Measurements from ENCODE around the gene LGALS1. TPM values are rescaled to one million over a fixed set of nuclear protein-coding genes. Genes with fewer than 3 reads are reported as not detected.

Gene LGALS1
- polyA plus RNA-seq, 1 donor (not counting 4 experiments of a cell fraction or from before 2014, with no cell fraction given), result 2,086 TPM

- no peak for TF ChIP-seq EZH2 (IDR thresholded peaks at IDR 0.05; ENCODE audit: low read length)
- no peak for TF ChIP-seq CTCF (optimal IDR thresholded peaks at IDR 0.05 in 1 of 3, IDR thresholded peaks at IDR 0.05 in 1 of 3, conservative IDR thresholded peaks at IDR 0.05 in 1 of 3; ENCODE audit: extremely low read depth in 1 of 3, insufficient read depth in 2 of 3, low read length in 3 of 3)
- Histone ChIP-seq H3K4me2 (ENCODE audit: control insufficient read depth, extremely low read depth, insufficient read depth, low read depth, low read length) (no peak overlapping the region), H3K4me1 (ENCODE audit: control insufficient read depth, extremely low read depth, insufficient read depth, low read length) (peaks cover 22% of the 10 kb centered on the region), H3K9ac (ENCODE audit: control insufficient read depth, extremely low read depth, insufficient read depth, low read length) (no peak overlapping the region), H3K27me3 (ENCODE audit: control insufficient read depth, extremely low read depth, insufficient read depth, low read length) (no peaks in the 10 kb centered on the region), H2AFZ (ENCODE audit: control insufficient read depth, low read length) (no peak overlapping the region), H3K9me3 (ENCODE audit: control insufficient read depth, low read depth, low read length) (no peaks in the 10 kb centered on the region), H4K20me1 (ENCODE audit: control insufficient read depth, extremely low read depth, insufficient read depth, low read length) (no peaks in the 10 kb centered on the region), H3K4me3 (ENCODE audit: control insufficient read depth in 2 of 3, extremely low read depth in 1 of 3, insufficient read depth in 2 of 3, low read depth in 1 of 3, low read length in 3 of 3) (no peak overlapping the region), H3K36me3 (ENCODE audit: control insufficient read depth in 2 of 2, extremely low read depth in 1 of 2, insufficient read depth in 2 of 2, low read length in 2 of 2) (peaks cover 8 to 11% of the 10 kb centered on the region in 2 experiments), H3K27ac (ENCODE audit: control insufficient read depth, insufficient read depth, low read length) (no peak overlapping the region), H3K79me2 (ENCODE audit: control insufficient read depth, insufficient read depth, low read length) (peaks cover 2% of the 10 kb centered on the region), H3K9me1 (ENCODE audit: control insufficient read depth, extremely low read depth, insufficient read depth, low read length) (no peaks in the 10 kb centered on the region)
- dilution Hi-C loops (cut with MboI; ENCODE audit: extremely low pct_ligation_motif_present, low sequenced_read_pairs), result no loop called here
- no peak for FAIRE-seq
- DNase-seq (ENCODE audit: low read depth, low spot score), result no peak
Measured at GRCh38 chr22:37635157-37635556, 40.3 kb upstream of the LGALS1 start.

DNA sequence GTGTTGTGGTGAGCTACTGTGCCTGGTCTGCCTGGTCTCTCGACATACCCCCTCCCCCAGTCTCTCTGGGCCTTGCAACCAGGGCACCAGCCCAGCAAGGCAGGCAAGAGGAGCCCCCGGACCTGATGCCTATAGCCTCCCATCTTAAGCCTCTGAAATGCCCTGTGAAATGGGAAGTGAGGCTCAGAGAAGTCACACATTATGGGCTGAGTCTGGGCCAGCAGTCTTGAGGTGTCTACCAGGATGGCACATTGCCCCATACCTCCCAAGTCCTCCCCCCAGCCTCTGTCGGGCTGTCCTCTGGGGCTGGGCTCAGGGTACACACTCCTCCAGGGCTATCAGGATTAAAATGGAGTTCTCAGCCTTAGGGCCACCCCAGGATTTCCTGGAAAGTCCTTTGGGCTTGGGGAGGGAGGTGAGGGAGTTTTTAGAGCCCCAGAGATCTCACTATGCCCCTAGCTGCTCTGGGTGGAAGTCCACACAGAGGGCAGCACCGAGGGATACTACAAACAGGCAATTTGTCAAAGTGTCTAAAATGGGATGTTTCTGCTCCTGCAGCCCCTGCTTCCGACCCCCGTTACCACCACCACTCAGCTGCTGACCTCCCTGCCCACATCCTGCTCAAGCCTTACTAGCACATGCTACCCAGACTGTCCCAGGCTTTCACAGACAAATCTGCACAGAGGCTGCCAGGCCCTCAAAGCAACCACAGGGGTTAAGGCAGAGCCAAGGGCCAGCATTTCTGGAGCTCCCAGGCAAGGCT, 39.1 kb upstream of the LGALS1 start:
- DNase-seq (ENCODE audit: low read depth, low spot score) (no peak), FAIRE-seq (no peak)
- no peak overlapping the region for H3K9ac ChIP-seq (ENCODE audit: control insufficient read depth, extremely low read depth, insufficient read depth, low read length)
- H3K27me3 ChIP-seq (ENCODE audit: control insufficient read depth, extremely low read depth, insufficient read depth, low read length), result no peaks in the 10 kb centered on the region
- TF ChIP-seq CTCF (optimal IDR thresholded peaks at IDR 0.05 in 1 of 3, IDR thresholded peaks at IDR 0.05 in 1 of 3, conservative IDR thresholded peaks at IDR 0.05 in 1 of 3; ENCODE audit: extremely low read depth in 1 of 3, insufficient read depth in 2 of 3, low read length in 3 of 3) (peak; percentile 2 to 28 (median 27)), EZH2 (IDR thresholded peaks at IDR 0.05; ENCODE audit: low read length) (no peak)
- H3K4me2 ChIP-seq (ENCODE audit: control insufficient read depth, extremely low read depth, insufficient read depth, low read depth, low read length), result no peak overlapping the region
- H3K36me3 ChIP-seq (ENCODE audit: control insufficient read depth in 2 of 2, extremely low read depth in 1 of 2, insufficient read depth in 2 of 2, low read length in 2 of 2), result peaks cover 1 to 9% of the 10 kb centered on the region in 2 experiments
- no peak overlapping the region for H3K4me3 ChIP-seq (ENCODE audit: control insufficient read depth in 2 of 3, extremely low read depth in 1 of 3, insufficient read depth in 2 of 3, low read depth in 1 of 3, low read length in 3 of 3)
- H3K9me1 ChIP-seq (ENCODE audit: control insufficient read depth, extremely low read depth, insufficient read depth, low read length), result no peaks in the 10 kb centered on the region
- no peak overlapping the region for H3K27ac ChIP-seq (ENCODE audit: control insufficient read depth, insufficient read depth, low read length)
- peaks cover 7% of the 10 kb centered on the region for H3K79me2 ChIP-seq (ENCODE audit: control insufficient read depth, insufficient read depth, low read length)
- H2AFZ ChIP-seq (ENCODE audit: control insufficient read depth, low read length), result no peak overlapping the region
- dilution Hi-C loops (cut with MboI; ENCODE audit: extremely low pct_ligation_motif_present, low sequenced_read_pairs), result no loop called here
- peaks cover under 1% of the 10 kb centered on the region for H4K20me1 ChIP-seq (ENCODE audit: control insufficient read depth, extremely low read depth, insufficient read depth, low read length)
- no peaks in the 10 kb centered on the region for H3K9me3 ChIP-seq (ENCODE audit: control insufficient read depth, low read depth, low read length)
- peaks cover 25% of the 10 kb centered on the region for H3K4me1 ChIP-seq (ENCODE audit: control insufficient read depth, extremely low read depth, insufficient read depth, low read length)

Measured in keratinocyte (primary cell).